Small intestine (tissue), 7 donors: ENCODE data around the gene HINT2. TPM values are rescaled to one million over a fixed set of nuclear protein-coding genes. Genes with fewer than 3 reads are reported as not detected.

Experiments
- DNase-seq, 2 donors: peaks; one replicate each; pipeline versions ENCODE4 v3.0.0 to v3.0.0-alpha.2; 2013
- FAIRE-seq: peaks from 2 replicates; lab custom pipeline; 2012; peaks lifted over from hg19 to GRCh38; lab: Jason Lieb, UNC
- H3K27ac ChIP-seq, 3 donors: one replicate each; pipeline ENCODE4 v1.5.1; 2013; ENCODE audit warnings: low read length in 2 of 3, mild to moderate bottlenecking in 2 of 3, control low read depth in 1 of 3, inconsistent platforms in 1 of 3, low read depth in 1 of 3, moderate library complexity in 1 of 3
- H3K27me3 ChIP-seq, 3 donors: one replicate each; pipeline ENCODE4 v1.6.1; 2013; ENCODE audit warnings: low read length in 3 of 3, inconsistent platforms in 1 of 3; ENCODE audit not compliant: control insufficient read depth in 3 of 3, insufficient read depth in 3 of 3
- H3K36me3 ChIP-seq, 3 donors: one replicate each; pipeline ENCODE4 v1.6.1; 2013; ENCODE audit warnings: low read length in 3 of 3, inconsistent platforms in 1 of 3, low read depth in 1 of 3, mild to moderate bottlenecking in 1 of 3, moderate library complexity in 1 of 3; ENCODE audit not compliant: control insufficient read depth in 3 of 3, insufficient read depth in 2 of 3
- H3K4me1 ChIP-seq, 3 donors: one replicate each; pipeline ENCODE4 v1.6.1; 2013; ENCODE audit warnings: low read length in 2 of 3, inconsistent platforms in 1 of 3, low read depth in 1 of 3, mild to moderate bottlenecking in 1 of 3, moderate library complexity in 1 of 3; ENCODE audit not compliant: control insufficient read depth in 3 of 3, insufficient read depth in 2 of 3
- H3K4me3 ChIP-seq, 3 donors: one replicate each; pipeline ENCODE4 v1.5.1; 2013; ENCODE audit warnings: low read length in 3 of 3, control low read depth in 1 of 3, inconsistent platforms in 1 of 3, low read depth in 1 of 3, mild to moderate bottlenecking in 1 of 3, moderate library complexity in 1 of 3
- H3K9me3 ChIP-seq, 2 donors: one replicate each; pipeline ENCODE4 v1.6.1; 2013; ENCODE audit warnings: low read depth in 1 of 2, low read length in 1 of 2; ENCODE audit not compliant: control insufficient read depth in 2 of 2, insufficient read depth in 1 of 2
- WGBS, 3 donors: extraction: QIAGEN DNeasy Blood & Tissue Kit; methylation state at CpG; one replicate each; pipeline ENCODE4 v1.1.7; 2013; 5-methylcytosine and 5-hydroxymethylcytosine counted together
- polyA plus RNA-seq, 4 donors: library from polyadenylated mRNA; stranded (reverse) in 3 of 4; unstranded in 1 of 4; fragments of 200-250 nt in 3 of 4; fragments of 120-200 nt in 1 of 4; gene quantifications; one replicate each; pipeline versions ENCODE4 v1.2.1 to v1.2.3, GENCODE V29; 2013
- donor health status: healthy with polysubstance abuse.
- donor health status: control.
- donor health status: control.
- donor health status: Bipolar disorder and iron deficiency.
- donor health status: healthy.

The HINT2 gene
- polyA plus RNA-seq, 4 donors: 34.4 to 138 (median 93.9) TPM

- Histone ChIP-seq H3K27me3 (no peaks in the 10 kb centered on the region), H3K9me3 (no peaks in the 10 kb centered on the region), H3K4me1 (peaks cover 6 to 24% (median 10%) of the 10 kb centered on the region in 3 donors), H3K4me3 (peak overlapping the region in 2 of 3 donors; percentile 21 to 46), H3K27ac (peak overlapping the region; percentile 57 to 83 (median 65)), H3K36me3 (peaks cover 0 to 35% (median 0%) of the 10 kb centered on the region in 3 donors)
- FAIRE-seq (no peak), DNase-seq (no peak)
- WGBS, 3 donors: 8 to 11% (median 11%) methylated on average over 12 of the region's 12 CpGs
Observed at GRCh38 chr9:35811381-35812024, 3.3 kb downstream of the HINT2 start.

- no peaks in the 10 kb centered on the region for H3K9me3 ChIP-seq
- no peak overlapping the region for H3K4me3 ChIP-seq
- DNase-seq (no peak), FAIRE-seq (no peak)
- WGBS, 3 donors: 92 to 96% (median 96%) methylated on average over 7 of the region's 7 CpGs
- H3K4me1 ChIP-seq: peaks cover 6 to 24% (median 10%) of the 10 kb centered on the region in 3 donors
- no peak overlapping the region for H3K27ac ChIP-seq
- peaks cover 0 to 46% (median 3%) of the 10 kb centered on the region in 3 donors for H3K36me3 ChIP-seq
- H3K27me3 ChIP-seq: no peaks in the 10 kb centered on the region
Observed at GRCh38 chr9:35810122-35810521, 4.7 kb downstream of the HINT2 start.

GRCh38 chr9:35808433-35808832 lies 6.4 kb downstream of the HINT2 start:
- WGBS, 3 donors: 94 to 95% (median 95%) methylated on average over 9 of the region's 9 CpGs
- no peak for DNase-seq
- no peak for FAIRE-seq
- Histone ChIP-seq H3K4me1 (peaks cover 6 to 14% (median 9%) of the 10 kb centered on the region in 3 donors), H3K9me3 (no peaks in the 10 kb centered on the region), H3K27ac (no peak overlapping the region), H3K4me3 (no peak overlapping the region), H3K27me3 (no peaks in the 10 kb centered on the region), H3K36me3 (peaks cover 0 to 50% (median 3%) of the 10 kb centered on the region in 3 donors)

GRCh38 chr9:35806101-35806500 lies 8.7 kb downstream of the HINT2 start:
- Histone ChIP-seq H3K4me3 (no peak overlapping the region), H3K27ac (no peak overlapping the region), H3K9me3 (no peaks in the 10 kb centered on the region), H3K36me3 (peaks cover 2 to 54% (median 5%) of the 10 kb centered on the region in 3 donors), H3K4me1 (peaks cover 0 to 2% (median 0%) of the 10 kb centered on the region in 3 donors), H3K27me3 (no peaks in the 10 kb centered on the region)
- FAIRE-seq: no peak
- 94 to 98% (median 97%) methylated on average over 8 of the region's 8 CpGs for WGBS, 3 donors
- DNase-seq: no peak

- no peaks in the 10 kb centered on the region for H3K27me3 ChIP-seq
- H3K36me3 ChIP-seq: peaks cover 2 to 45% (median 5%) of the 10 kb centered on the region in 3 donors
- H3K4me3 ChIP-seq: no peak overlapping the region
- DNase-seq: no peak
- WGBS, 3 donors: 90 to 92% (median 90%) methylated on average over 13 of the region's 13 CpGs
- H3K9me3 ChIP-seq: no peaks in the 10 kb centered on the region
- FAIRE-seq: no peak
- H3K4me1 ChIP-seq: no peaks in the 10 kb centered on the region
- H3K27ac ChIP-seq: no peak overlapping the region
Observed at GRCh38 chr9:35801328-35802128, 13.3 kb downstream of the HINT2 start.

- FAIRE-seq: no peak
- 84 to 92% (median 87%) methylated on average over 7 of the region's 7 CpGs for WGBS, 3 donors
- Histone ChIP-seq H3K27ac (no peak overlapping the region), H3K9me3 (no peaks in the 10 kb centered on the region), H3K36me3 (peaks cover 2 to 35% (median 2%) of the 10 kb centered on the region in 3 donors), H3K4me3 (no peak overlapping the region), H3K27me3 (no peaks in the 10 kb centered on the region), H3K4me1 (no peaks in the 10 kb centered on the region)
- DNase-seq: no peak
Observed at GRCh38 chr9:35800530-35800929, 14.3 kb downstream of the HINT2 start.

GRCh38 chr9:35798658-35799374 lies 16.0 kb downstream of the HINT2 start:
- H3K4me1 ChIP-seq: no peaks in the 10 kb centered on the region
- 90 to 97% (median 96%) methylated on average over 4 of the region's 4 CpGs for WGBS, 3 donors
- no peak for FAIRE-seq
- peaks cover 2 to 32% (median 2%) of the 10 kb centered on the region in 3 donors for H3K36me3 ChIP-seq
- H3K27ac ChIP-seq: no peak overlapping the region
- H3K9me3 ChIP-seq: no peaks in the 10 kb centered on the region
- H3K27me3 ChIP-seq: no peaks in the 10 kb centered on the region
- H3K4me3 ChIP-seq: no peak overlapping the region
- no peak for DNase-seq
